CD4-positive, alpha-beta memory T cell (primary cell): ENCODE measurements around the gene PNRC1. TPM values are rescaled to one million over a fixed set of nuclear protein-coding genes. Genes with fewer than 3 reads are reported as not detected.

Experiments used
- CTCF ChIA-PET: fragments of 350-600 bp; sonication (Branson Sonifier 250); formaldehyde crosslinking; loops from one replicate; lab custom pipeline; 2021; ENCODE audit warnings: inconsistent platforms; ENCODE audit not compliant: partially characterized antibody; lab: Charles Lee
- POLR2A ChIA-PET: fragments of 350-600 bp; sonication (Branson Sonifier 250); formaldehyde crosslinking; loops from one replicate; lab custom pipeline; 2021; ENCODE audit not compliant: partially characterized antibody; lab: Charles Lee
- DNase-seq, 5 donors: peaks; one replicate each; pipeline versions ENCODE4 v3.0.0 to v3.0.0-alpha.2; 2020 to 2022; ENCODE audit warnings: mixed read lengths in 1 of 5
- H3K27ac ChIP-seq: one replicate; pipeline ENCODE4 v1.7.0; 2013; ENCODE audit warnings: low read depth, low read length
- H3K27me3 ChIP-seq: 2 replicates; pipeline ENCODE4 v1.7.0; 2013; ENCODE audit warnings: mild to moderate bottlenecking, low read length, moderate library complexity; ENCODE audit not compliant: insufficient read depth
- H3K36me3 ChIP-seq: 2 replicates; pipeline ENCODE4 v1.7.0; 2013; ENCODE audit warnings: mild to moderate bottlenecking, low read length, moderate library complexity; ENCODE audit not compliant: insufficient read depth
- H3K4me1 ChIP-seq: 2 replicates; pipeline ENCODE4 v1.7.0; 2013; ENCODE audit warnings: mild to moderate bottlenecking, low read length, moderate library complexity; ENCODE audit not compliant: insufficient read depth
- H3K4me3 ChIP-seq, 2 donors: one replicate each; pipeline ENCODE4 v1.7.0; 2013; ENCODE audit warnings: low read length in 2 of 2, mild to moderate bottlenecking in 1 of 2
- H3K9me3 ChIP-seq, 2 donors: one replicate each; pipeline ENCODE4 v1.7.0; 2013; ENCODE audit warnings: low read length in 2 of 2, control low read depth in 1 of 2; ENCODE audit not compliant: control insufficient read depth in 1 of 2
- H3K27ac Mint-ChIP-seq, 7 donors: one replicate each; pipeline ENCODE4 v1.8.0; 2020 to 2021; ENCODE audit warnings: mixed read lengths in 7 of 7, mild to moderate bottlenecking in 6 of 7, inconsistent platforms in 3 of 7, moderate library complexity in 3 of 7
- H3K27me3 Mint-ChIP-seq, 2 donors: one replicate each; pipeline ENCODE4 v1.8.0; 2020 to 2021; ENCODE audit warnings: mixed read lengths in 2 of 2
- H3K36me3 Mint-ChIP-seq, 2 donors: one replicate each; pipeline ENCODE4 v1.8.0; 2020 to 2021; ENCODE audit warnings: mixed read lengths in 2 of 2, inconsistent platforms in 1 of 2, mild to moderate bottlenecking in 1 of 2
- H3K4me1 Mint-ChIP-seq, 4 donors: one replicate each; pipeline ENCODE4 v1.8.0; 2020 to 2021; ENCODE audit warnings: mixed read lengths in 4 of 4, mild to moderate bottlenecking in 1 of 4
- H3K4me3 Mint-ChIP-seq, 8 donors: one replicate each; pipeline ENCODE4 v1.8.0; 2020 to 2021; ENCODE audit warnings: mixed read lengths in 8 of 8, mild to moderate bottlenecking in 7 of 8, moderate library complexity in 6 of 8, inconsistent platforms in 3 of 8
- H3K9me3 Mint-ChIP-seq, 8 donors: one replicate each; pipeline ENCODE4 v1.8.0; 2020 to 2021; ENCODE audit warnings: mixed read lengths in 8 of 8, mild to moderate bottlenecking in 5 of 8, inconsistent platforms in 3 of 8, moderate library complexity in 1 of 8
- intact Hi-C: fragments of 100-400 bp; cut with micrococcal nuclease; formaldehyde crosslinking; loops from one replicate; pipeline ENCODE4 v1.15.1; 2023
- polyA plus RNA-seq, 2 donors: library from polyadenylated mRNA; unstranded; fragments of 300-500 nt; fragmentation: Illumina TruSeq; gene quantifications; one replicate each; pipeline ENCODE4 v1.2.3, GENCODE V29; 2021
- total RNA-seq, 2 experiments: library from RNA; stranded (reverse); gene quantifications; one replicate each; pipeline ENCODE4 v1.2.3, GENCODE V29; 2021

Gene PNRC1
- total and polyA plus RNA-seq, 4 experiments from 2014 or later, result 390 to 667 (median 569) TPM

- peaks cover 0 to 5% (median 0%) of the 10 kb centered on the region in 8 donors for H3K9me3 Mint-ChIP-seq
- H3K4me1 Mint-ChIP-seq, result peaks cover 26 to 69% (median 39%) of the 10 kb centered on the region in 4 donors
- peak overlapping the region; percentile 93 to 100 (median 99) for H3K27ac Mint-ChIP-seq
- H3K36me3 ChIP-seq, result peaks cover 24% of the 10 kb centered on the region
- DNase-seq, result no peak
- CTCF ChIA-PET, result interaction anchor here (0.8 to 5.0 kb wide), 2 partner anchors 98 to 217 kb away, joined by 3 to 38 read pairs; no protein-coding TSS in a partner anchor
- H3K4me1 ChIP-seq, result peaks cover 49% of the 10 kb centered on the region
- intact Hi-C loops, result loop anchor here (1.0 to 10.0 kb wide), 9 partner anchors 272 to 1926 kb away; partner anchors contain the start of genes AKIRIN2, ANKRD6, BACH2 and CASP8AP2
- H3K4me3 Mint-ChIP-seq, result peak overlapping the region; percentile 88 to 99 (median 94)
- no peaks in the 10 kb centered on the region for H3K27me3 ChIP-seq
- H3K27me3 Mint-ChIP-seq, result peaks cover 0 to 3% of the 10 kb centered on the region in 2 donors
- POLR2A ChIA-PET, result interaction anchor here (0.6 to 9.7 kb wide), 33 partner anchors 9 to 1929 kb away, joined by 3 to 157 read pairs (median 6); partner anchors contain the start of genes AKIRIN2, LYRM2, MAP3K7 and MDN1
- H3K9me3 ChIP-seq, result no peaks in the 10 kb centered on the region
- H3K27ac ChIP-seq, result peak overlapping the region; percentile 99
- peaks cover 35 to 55% of the 10 kb centered on the region in 2 donors for H3K36me3 Mint-ChIP-seq
- H3K4me3 ChIP-seq, result peak overlapping the region; percentile 79 to 99
These were observed 525 bp downstream of the PNRC1 start for GRCh38 chr6:89081129-89081422.

GRCh38 chr6:89081423-89082322 is 1.1 kb downstream of the PNRC1 start:
- peaks cover 24% of the 10 kb centered on the region for H3K36me3 ChIP-seq
- no peaks in the 10 kb centered on the region for H3K27me3 ChIP-seq
- DNase-seq, result peak; percentile 97 to 98 (median 98)
- peaks cover 35 to 58% of the 10 kb centered on the region in 2 donors for H3K36me3 Mint-ChIP-seq
- peaks cover 0 to 6% (median 0%) of the 10 kb centered on the region in 8 donors for H3K9me3 Mint-ChIP-seq
- peak overlapping the region; percentile 86 to 99 (median 94) for H3K4me3 Mint-ChIP-seq
- POLR2A ChIA-PET, result interaction anchor here (0.8 to 9.7 kb wide), 21 partner anchors 8 to 1609 kb away, joined by 3 to 157 read pairs (median 7); partner anchors contain the start of genes AKIRIN2, LYRM2, MAP3K7 and MDN1
- peaks cover 49% of the 10 kb centered on the region for H3K4me1 ChIP-seq
- H3K9me3 ChIP-seq, result no peaks in the 10 kb centered on the region
- intact Hi-C loops, result loop anchor here (1.0 to 10.0 kb wide), 9 partner anchors 271 to 1927 kb away; partner anchors contain the start of genes AKIRIN2, ANKRD6, BACH2 and CASP8AP2
- peak overlapping the region; percentile 92 to 100 for H3K4me3 ChIP-seq
- H3K27ac Mint-ChIP-seq, result peak overlapping the region; percentile 91 to 100 (median 96)
- H3K27ac ChIP-seq, result peak overlapping the region; percentile 99
- H3K27me3 Mint-ChIP-seq, result peaks cover 0 to 3% of the 10 kb centered on the region in 2 donors
- CTCF ChIA-PET, result interaction anchor here (1.1 kb wide), 1 partner anchor 118 kb away, joined by 3 read pairs; the partner anchor contains the start of gene RNGTT
- H3K4me1 Mint-ChIP-seq, result peaks cover 29 to 75% (median 43%) of the 10 kb centered on the region in 4 donors

GRCh38 chr6:89082486-89082891 is 1.9 kb downstream of the PNRC1 start:
- Histone ChIP-seq H3K9me3 (no peaks in the 10 kb centered on the region), H3K4me3 (peak overlapping the region; percentile 92 to 100), H3K36me3 (peaks cover 24% of the 10 kb centered on the region), H3K27me3 (no peaks in the 10 kb centered on the region), H3K4me1 (peaks cover 49% of the 10 kb centered on the region), H3K27ac (peak overlapping the region; percentile 99)
- Mint-ChIP-seq H3K9me3 (peaks cover 0 to 6% (median 0%) of the 10 kb centered on the region in 8 donors), H3K4me1 (peaks cover 33 to 80% (median 46%) of the 10 kb centered on the region in 4 donors), H3K36me3 (peaks cover 35 to 62% of the 10 kb centered on the region in 2 donors), H3K27ac (peak overlapping the region; percentile 91 to 100 (median 96)), H3K4me3 (peak overlapping the region; percentile 86 to 99 (median 94)), H3K27me3 (peaks cover 0 to 3% of the 10 kb centered on the region in 2 donors)
- intact Hi-C loops, result loop anchor here (5.0 to 10.0 kb wide), 4 partner anchors 350 to 1928 kb away; partner anchors contain the start of genes ANKRD6, BACH2 and ZNF292
- peak in 4 of 5 donors; percentile 15 to 37 (median 23) for DNase-seq
- ChIA-PET POLR2A (interaction anchor here (1.3 to 9.7 kb wide), 7 partner anchors 10 to 270 kb away, joined by 4 to 157 read pairs (median 37); partner anchors contain the start of genes PM20D2, RNGTT and UBE2J1), CTCF (interaction anchor here (1.1 to 1.3 kb wide), 3 partner anchors 35 to 119 kb away, joined by 3 to 5 read pairs (median 3); partner anchors contain the start of gene RNGTT)

GRCh38 chr6:89084542-89084941 is 4.0 kb downstream of the PNRC1 start:
- peaks cover 24% of the 10 kb centered on the region for H3K36me3 ChIP-seq
- Mint-ChIP-seq H3K36me3 (peaks cover 35 to 64% of the 10 kb centered on the region in 2 donors), H3K27me3 (peaks cover 0 to 3% of the 10 kb centered on the region in 2 donors), H3K27ac (peak overlapping the region in 6 of 7 donors; percentile 34 to 100 (median 72)), H3K9me3 (peaks cover 0 to 6% (median 0%) of the 10 kb centered on the region in 8 donors), H3K4me3 (peak overlapping the region in 7 of 8 donors; percentile 11 to 74 (median 60)), H3K4me1 (peaks cover 38 to 78% (median 49%) of the 10 kb centered on the region in 4 donors)
- H3K9me3 ChIP-seq, result no peaks in the 10 kb centered on the region
- peaks cover 36% of the 10 kb centered on the region for H3K4me1 ChIP-seq
- no peak overlapping the region for H3K27ac ChIP-seq
- no peak overlapping the region for H3K4me3 ChIP-seq
- intact Hi-C loops, result loop anchor here (5.0 to 10.0 kb wide), 4 partner anchors 348 to 1930 kb away; partner anchors contain the start of genes ANKRD6, BACH2 and ZNF292
- ChIA-PET POLR2A (interaction anchor here (0.8 to 9.7 kb wide), 7 partner anchors 10 to 268 kb away, joined by 3 to 157 read pairs (median 9); partner anchors contain the start of genes PM20D2 and UBE2J1), CTCF (interaction anchor here (1.1 to 1.6 kb wide), 2 partner anchors 53 to 102 kb away, joined by 3 to 5 read pairs; no protein-coding TSS in a partner anchor)
- no peaks in the 10 kb centered on the region for H3K27me3 ChIP-seq
- DNase-seq, result peak in 1 of 5 donors; percentile 10

GRCh38 chr6:89084954-89085353 is 4.4 kb downstream of the PNRC1 start:
- CTCF ChIA-PET, result interaction anchor here (1.1 to 1.6 kb wide), 2 partner anchors 53 to 102 kb away, joined by 3 to 5 read pairs; no protein-coding TSS in a partner anchor
- Histone ChIP-seq H3K4me3 (no peak overlapping the region), H3K27me3 (no peaks in the 10 kb centered on the region), H3K36me3 (peaks cover 24% of the 10 kb centered on the region), H3K9me3 (no peaks in the 10 kb centered on the region), H3K4me1 (peaks cover 36% of the 10 kb centered on the region), H3K27ac (no peak overlapping the region)
- Mint-ChIP-seq H3K4me3 (peak overlapping the region in 6 of 8 donors; percentile 22 to 74 (median 66)), H3K27ac (peak overlapping the region in 6 of 7 donors; percentile 34 to 100 (median 72)), H3K36me3 (peaks cover 35 to 61% of the 10 kb centered on the region in 2 donors), H3K27me3 (peaks cover 0 to 3% of the 10 kb centered on the region in 2 donors), H3K4me1 (peaks cover 38 to 73% (median 49%) of the 10 kb centered on the region in 4 donors), H3K9me3 (peaks cover 0 to 6% (median 0%) of the 10 kb centered on the region in 8 donors)
- POLR2A ChIA-PET, result interaction anchor here (0.9 to 9.7 kb wide), 7 partner anchors 10 to 267 kb away, joined by 3 to 157 read pairs (median 4); partner anchors contain the start of genes PM20D2 and UBE2J1
- intact Hi-C loops, result loop anchor here (5.0 to 10.0 kb wide), 4 partner anchors 347 to 1930 kb away; partner anchors contain the start of genes ANKRD6, BACH2 and ZNF292
- DNase-seq, result peak in 1 of 5 donors; percentile 12
